Activated CD8-positive, alpha-beta T cell treated with anti-CD3 and anti-CD28 coated beads for 36 hours (primary cell): ENCODE results near the gene NUDT3. TPM values are rescaled to one million over a fixed set of nuclear protein-coding genes. Genes with fewer than 3 reads are reported as not detected.

Source experiments
- ATAC-seq: fragments of 200-7000 bp; cut with Tn5 transposase; one replicate; pipeline ENCODE4 v1.10.0; 2021; ENCODE audit warnings: mild to moderate bottlenecking, moderate library complexity
- CTCF ChIA-PET: fragments of 350-600 bp; sonication (Branson Sonifier 250); formaldehyde crosslinking; loops from one replicate; lab custom pipeline; 2021; ENCODE audit warnings: antibody characterized with exemption; lab: Charles Lee
- POLR2A ChIA-PET: fragments of 350-600 bp; sonication (Branson Sonifier 250); formaldehyde crosslinking; loops from one replicate; lab custom pipeline; 2021; ENCODE audit warnings: antibody characterized with exemption; lab: Charles Lee
- DNase-seq: peaks from one replicate; pipeline ENCODE4 v3.0.0-alpha.2; 2020
- H3K27ac Mint-ChIP-seq: one replicate; pipeline ENCODE4 v1.8.0; 2021; ENCODE audit warnings: mild to moderate bottlenecking, mixed read lengths
- H3K27me3 Mint-ChIP-seq: one replicate; pipeline ENCODE4 v1.8.0; 2021; ENCODE audit warnings: mixed read lengths
- H3K36me3 Mint-ChIP-seq: one replicate; pipeline ENCODE4 v1.8.0; 2021; ENCODE audit warnings: low read depth, mixed read lengths
- H3K4me1 Mint-ChIP-seq: one replicate; pipeline ENCODE4 v1.8.0; 2021; ENCODE audit warnings: low read depth, mixed read lengths
- H3K4me3 Mint-ChIP-seq: one replicate; pipeline ENCODE4 v1.8.0; 2021; ENCODE audit warnings: mild to moderate bottlenecking, moderate library complexity, mixed read lengths
- H3K9me3 Mint-ChIP-seq: one replicate; pipeline ENCODE4 v1.8.0; 2021; ENCODE audit warnings: mixed read lengths
- CTCF ChIP-seq: fragments of 200-600 bp; IDR thresholded peaks from one replicate; pipeline ENCODE4 v1.8.0; 2022; ENCODE audit warnings: antibody characterized with exemption, mild to moderate bottlenecking
- intact Hi-C: fragments of 100-400 bp; cut with micrococcal nuclease; formaldehyde crosslinking; loops from one replicate; pipeline ENCODE4 v1.10.0; 2022
- total RNA-seq, 2 experiments: library from RNA; stranded (reverse); gene quantifications; one replicate each; pipeline ENCODE4 v1.2.3, GENCODE V29; 2021

The NUDT3 gene
- total RNA-seq, 2 experiments from 2014 or later: 15.0 to 15.2 TPM

DNA sequence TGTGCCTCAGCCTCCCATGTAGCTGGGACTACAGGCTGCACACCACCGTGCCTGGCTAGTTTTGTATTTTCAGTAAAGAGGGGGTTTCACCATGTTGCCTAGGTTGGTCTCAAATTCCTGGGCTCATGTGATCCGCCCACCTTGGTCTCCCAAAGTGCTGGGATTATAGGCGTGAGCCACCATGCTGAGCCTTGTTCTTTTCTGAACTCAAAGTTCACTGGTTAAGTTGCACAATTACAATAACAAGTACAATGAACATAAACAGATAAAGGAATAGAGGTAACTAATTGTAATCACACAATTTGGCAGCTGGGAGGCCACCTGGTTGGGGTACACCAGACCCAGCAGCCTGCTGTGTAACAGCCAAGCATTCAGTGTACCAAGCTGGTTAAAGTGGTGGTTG lies 6.7 kb downstream of the NUDT3 start:
- H3K4me1 Mint-ChIP-seq: peaks cover 41% of the 10 kb centered on the region
- H3K27me3 Mint-ChIP-seq: no peaks in the 10 kb centered on the region
- no peaks in the 10 kb centered on the region for H3K9me3 Mint-ChIP-seq
- peaks cover 2% of the 10 kb centered on the region for H3K36me3 Mint-ChIP-seq
- H3K27ac Mint-ChIP-seq: no peak overlapping the region
- no peak for DNase-seq
- ChIA-PET POLR2A (interaction anchor here (0.9 to 1.2 kb wide), 3 partner anchors 40 to 149 kb away, joined by 3 read pairs; partner anchors contain the start of genes HMGA1 and RPS10), CTCF (interaction anchor here (0.8 kb wide), 1 partner anchor 223 kb away, joined by 4 read pairs; no protein-coding TSS in a partner anchor)
- ATAC-seq: no peak
- no peak for TF ChIP-seq CTCF
- H3K4me3 Mint-ChIP-seq: no peak overlapping the region
- intact Hi-C loops: no loop called here

GRCh38 chr6:34384321-34385153 lies 7.9 kb downstream of the NUDT3 start:
- intact Hi-C loops: no loop called here
- ATAC-seq (no peak), DNase-seq (no peak)
- Mint-ChIP-seq H3K36me3 (peaks cover 2% of the 10 kb centered on the region), H3K27me3 (no peaks in the 10 kb centered on the region), H3K9me3 (no peaks in the 10 kb centered on the region), H3K4me3 (no peak overlapping the region), H3K4me1 (peaks cover 41% of the 10 kb centered on the region), H3K27ac (no peak overlapping the region)
- ChIA-PET CTCF (no interaction called here), POLR2A (interaction anchor here (0.7 to 1.5 kb wide), 2 partner anchors 31 to 40 kb away, joined by 3 to 4 read pairs; no protein-coding TSS in a partner anchor)
- TF ChIP-seq CTCF: no peak

GRCh38 chr6:34383656-34384320 lies 8.7 kb downstream of the NUDT3 start:
- ChIA-PET CTCF (no interaction called here), POLR2A (interaction anchor here (0.7 to 1.5 kb wide), 2 partner anchors 32 to 41 kb away, joined by 3 to 4 read pairs; no protein-coding TSS in a partner anchor)
- Mint-ChIP-seq H3K36me3 (peaks cover 4% of the 10 kb centered on the region), H3K27me3 (no peaks in the 10 kb centered on the region), H3K4me3 (no peak overlapping the region), H3K9me3 (no peaks in the 10 kb centered on the region), H3K4me1 (peaks cover 40% of the 10 kb centered on the region), H3K27ac (no peak overlapping the region)
- ATAC-seq (no peak), DNase-seq (no peak)
- intact Hi-C loops: no loop called here
- TF ChIP-seq CTCF: no peak

- DNase-seq (no peak), ATAC-seq (no peak)
- POLR2A ChIA-PET: interaction anchor here (1.5 kb wide), 1 partner anchor 32 kb away, joined by 3 read pairs; no protein-coding TSS in a partner anchor
- H3K4me3 Mint-ChIP-seq: no peak overlapping the region
- no peak for TF ChIP-seq CTCF
- H3K27ac Mint-ChIP-seq: no peak overlapping the region
- H3K36me3 Mint-ChIP-seq: peaks cover 5% of the 10 kb centered on the region
- intact Hi-C loops: no loop called here
- no peaks in the 10 kb centered on the region for H3K27me3 Mint-ChIP-seq
- no peaks in the 10 kb centered on the region for H3K9me3 Mint-ChIP-seq
- peaks cover 37% of the 10 kb centered on the region for H3K4me1 Mint-ChIP-seq
- CTCF ChIA-PET: no interaction called here
Measured at GRCh38 chr6:34383161-34383631, 9.3 kb downstream of the NUDT3 start.
